Ovary (tissue), 9 donors: ENCODE measurements around the gene SH3BP4. TPM values are rescaled to one million over a fixed set of nuclear protein-coding genes. Genes with fewer than 3 reads are reported as not detected.

Experiments used
- DNase-seq, 5 donors: peaks; one replicate each; pipeline ENCODE4 v3.0.0-alpha.2; 2019 to 2020
- H3K27ac ChIP-seq, 2 donors: fragments of 200-600 bp; one replicate each; pipeline versions ENCODE4 v1.5.1 to v1.8.0; 2019 to 2022
- H3K27me3 ChIP-seq: fragments of 200-600 bp; one replicate; pipeline ENCODE4 v1.8.0; 2022
- H3K36me3 ChIP-seq: fragments of 200-600 bp; sonication (generic); one replicate; pipeline ENCODE4 v1.5.1; 2019
- H3K4me1 ChIP-seq: one replicate; pipeline ENCODE4 v1.8.1; 2013; ENCODE audit warnings: mild to moderate bottlenecking, moderate library complexity; ENCODE audit not compliant: insufficient read depth
- H3K4me3 ChIP-seq: fragments of 200-600 bp; sonication (generic); one replicate; pipeline ENCODE4 v1.5.1; 2017
- H3K9me3 ChIP-seq, 2 donors: fragments of 200-600 bp in 1 of 2; sonication (generic) in 1 of 2; one replicate each; pipeline versions ENCODE4 v1.5.1 to v1.8.1; 2013 to 2019; ENCODE audit warnings: mild to moderate bottlenecking in 1 of 2, moderate library complexity in 1 of 2
- CTCF ChIP-seq, 3 donors: fragments of 450-650 bp in 2 of 3; fragments of 200-600 bp in 1 of 3; IDR thresholded peaks; one replicate each; pipeline versions ENCODE4 v1.5.1 to v1.8.0; 2016 to 2022; ENCODE audit warnings: antibody characterized with exemption in 3 of 3, mild to moderate bottlenecking in 1 of 3
- EP300 ChIP-seq: sonication (generic); formaldehyde crosslinking; IDR thresholded peaks from one replicate; pipeline ENCODE4 v1.6.1; 2017; ENCODE audit warnings: antibody characterized with exemption
- POLR2A ChIP-seq: fragments of 450-650 bp; IDR thresholded peaks from one replicate; pipeline ENCODE4 v1.6.1; 2017; ENCODE audit warnings: antibody characterized with exemption, mild to moderate bottlenecking, moderate library complexity
- WGBS, 3 donors: extraction: QIAGEN DNeasy Blood & Tissue Kit in 1 of 3; methylation state at CpG; one replicate each; pipeline versions ENCODE4 v1.1.5 to v1.1.7; 2013 to 2017; 5-methylcytosine and 5-hydroxymethylcytosine counted together
- intact Hi-C, 4 donors: fragments of 100-400 bp; cut with DNase I; formaldehyde crosslinking; loops; one replicate each; pipeline versions ENCODE4 v1.11.0 to v1.15.1; 2022 to 2023
- polyA plus RNA-seq, 2 donors: library from polyadenylated mRNA; stranded (reverse); fragments of 200-250 nt in 1 of 2; fragments of 350-450 nt in 1 of 2; fragmentation: Illumina TruSeq in 1 of 2; extraction: RNeasy Lipid Tissue Mini Kit (QIAGEN cat#74804) in 1 of 2; gene quantifications; one replicate each; pipeline ENCODE4 v1.2.3, GENCODE V29; 2013 to 2014
- total RNA-seq, 7 donors: library from RNA; depleted of rRNA in 2 of 7; stranded (reverse); fragments of >200 nt in 2 of 7; fragmentation: NEBNext Ultra II Directional in 3 of 7; extraction: Animal tissue kit (Norgen Biotek cat#: 25700) in 3 of 7; gene quantifications; one replicate each; pipeline versions ENCODE4 v1.1.0 to v1.2.4, GENCODE V29; 2016 to 2023
- donor health status: DM: no; HTN: no; CAD: no; lungs with moderate emphysema.
- donor health status: DM: no; HTN: no; CAD: no.
- donor health status: Bipolar disorder and iron deficiency.
- donor health status: DM: yes; HTN: yes; CAD: no.
- donor health status: DM: no; HTN: no; CAD: no.
- donor health status: DM: yes; HTN: yes; CAD: no.

The SH3BP4 gene
- total and polyA plus RNA-seq, 9 donors: 20.3 to 44.9 (median 36.9) TPM

GRCh38 chr2:234992196-234992595 is 40.4 kb downstream of the SH3BP4 start:
- Histone ChIP-seq H3K4me1 (peaks cover 34% of the 10 kb centered on the region), H3K36me3 (no peaks in the 10 kb centered on the region), H3K9me3 (no peaks in the 10 kb centered on the region), H3K27me3 (no peaks in the 10 kb centered on the region), H3K27ac (no peak overlapping the region), H3K4me3 (no peak overlapping the region)
- no peak for DNase-seq
- no peak for TF ChIP-seq CTCF (IDR thresholded peaks at IDR 0.05)
- TF ChIP-seq EP300: no peak
- TF ChIP-seq POLR2A: no peak
- intact Hi-C loops: no loop called here
- WGBS, 3 donors: 86 to 90% (median 86%) methylated on average over 10 of the region's 10 CpGs

- Histone ChIP-seq H3K4me1 (peaks cover 35% of the 10 kb centered on the region), H3K4me3 (no peak overlapping the region), H3K27ac (no peak overlapping the region), H3K9me3 (no peaks in the 10 kb centered on the region), H3K36me3 (no peaks in the 10 kb centered on the region), H3K27me3 (no peaks in the 10 kb centered on the region)
- WGBS, 3 donors: 91 to 94% (median 93%) methylated on average over 23 of the region's 23 CpGs
- DNase-seq: no peak
- no peak for TF ChIP-seq POLR2A
- TF ChIP-seq EP300: no peak
- no peak for TF ChIP-seq CTCF (IDR thresholded peaks at IDR 0.05)
- intact Hi-C loops: no loop called here
Observed at GRCh38 chr2:234992624-234993349, 41.0 kb downstream of the SH3BP4 start.

- H3K4me1 ChIP-seq: peaks cover 35% of the 10 kb centered on the region
Observed at GRCh38 chr2:234993541-234993981, 41.7 kb downstream of the SH3BP4 start.

More at GRCh38 chr2:234993541-234993981, 41.7 kb downstream of the SH3BP4 start:
- H3K27me3 ChIP-seq: no peaks in the 10 kb centered on the region
- no peaks in the 10 kb centered on the region for H3K9me3 ChIP-seq
- H3K4me3 ChIP-seq: no peak overlapping the region
- no peak for DNase-seq
- intact Hi-C loops: no loop called here
- H3K36me3 ChIP-seq: no peaks in the 10 kb centered on the region
- TF ChIP-seq POLR2A (no peak), EP300 (no peak), CTCF (IDR thresholded peaks at IDR 0.05) (no peak)
- WGBS, 3 donors: 94 to 95% (median 95%) methylated on average over 11 of the region's 11 CpGs
- no peak overlapping the region for H3K27ac ChIP-seq
